HepG2 (cell line): Measurements from ENCODE around the gene TMC4. TPM values are rescaled to one million over a fixed set of nuclear protein-coding genes. Genes with fewer than 3 reads are reported as not detected.

Source experiments
- ATF6 ChIP-seq: sonication (generic); formaldehyde crosslinking; conservative IDR thresholded peaks from 2 replicates; pipeline ENCODE4 v1.4.0; 2020; ENCODE audit warnings: missing genetic modification reagents
- CBFB ChIP-seq: sonication (generic); formaldehyde crosslinking; IDR thresholded peaks from 2 replicates; pipeline ENCODE4 v1.4.0; 2020; ENCODE audit warnings: missing genetic modification reagents
- E2F2 ChIP-seq: sonication (generic); formaldehyde crosslinking; IDR thresholded peaks from 2 replicates; pipeline ENCODE4 v1.4.0; 2020; ENCODE audit warnings: missing genetic modification reagents, borderline replicate concordance
- ELF1 ChIP-seq: sonication (generic); formaldehyde crosslinking; IDR thresholded peaks from 2 replicates; pipeline ENCODE4 v1.4.0; 2020; ENCODE audit warnings: missing genetic modification reagents
- FIP1L1 ChIP-seq: fragments of 200-400 bp; formaldehyde crosslinking; IDR thresholded peaks from 2 replicates; pipeline ENCODE4 v1.6.1; 2018; ENCODE audit warnings: low read depth, mild to moderate bottlenecking, low read length, moderate library complexity, borderline replicate concordance; ENCODE audit not compliant: insufficient read depth
- GZF1 ChIP-seq: sonication (generic); formaldehyde crosslinking; IDR thresholded peaks from 2 replicates; pipeline ENCODE4 v1.5.1; 2020; ENCODE audit warnings: mild to moderate bottlenecking, missing genetic modification reagents
- SIX1 ChIP-seq: sonication (generic); formaldehyde crosslinking; IDR thresholded peaks from 2 replicates; pipeline ENCODE4 v1.4.0; 2020; ENCODE audit warnings: missing genetic modification reagents, borderline replicate concordance
- TAF1 ChIP-seq: sonication (generic); formaldehyde crosslinking; IDR thresholded peaks from 2 replicates; pipeline ENCODE4 v1.4.0; 2020; ENCODE audit warnings: missing genetic modification reagents
- WIZ ChIP-seq: sonication (generic); formaldehyde crosslinking; IDR thresholded peaks from 2 replicates; pipeline ENCODE4 v1.5.1; 2020; ENCODE audit warnings: mild to moderate bottlenecking, missing genetic modification reagents
- YY1 ChIP-seq: IDR thresholded peaks from 2 replicates; pipeline ENCODE4 v1.6.1; 2011; ENCODE audit warnings: low read length, low read depth, moderate library complexity, mild to moderate bottlenecking; ENCODE audit not compliant: insufficient read depth, insufficient replicate concordance
- ZNF124 ChIP-seq: sonication (generic); formaldehyde crosslinking; IDR thresholded peaks from 2 replicates; pipeline ENCODE4 v1.4.0; 2020; ENCODE audit warnings: missing genetic modification reagents
- ZNF512B ChIP-seq: sonication (generic); formaldehyde crosslinking; IDR thresholded peaks from 2 replicates; pipeline ENCODE4 v1.5.1; 2020; ENCODE audit warnings: missing genetic modification reagents, mild to moderate bottlenecking, borderline replicate concordance
- ZNF569 ChIP-seq: sonication (generic); formaldehyde crosslinking; IDR thresholded peaks from 2 replicates; pipeline ENCODE4 v1.5.0; 2020; ENCODE audit warnings: mild to moderate bottlenecking, missing genetic modification reagents, moderate library complexity, borderline replicate concordance
- polyA plus RNA-seq, 8 experiments: library from polyadenylated mRNA; depleted of rRNA in 3 of 8; stranded (reverse) in 7 of 8; unstranded in 1 of 8; fragments of >200 nt; fragmentation: Illumina TruSeq in 4 of 8; extraction: Trizol in 4 of 8; gene quantifications; 2 replicates each; pipeline versions ENCODE4 v1.2.1 to v1.2.3, GENCODE V29; 2011 to 2016; ENCODE audit warnings: low read depth in 4 of 8, missing spikeins in 1 of 8, mixed read lengths in 1 of 8; ENCODE audit not compliant: insufficient read depth in 1 of 8
- total RNA-seq, 5 experiments: library from RNA; depleted of rRNA; stranded (reverse); fragments of >200 nt; fragmentation: Illumina TruSeq; extraction: Trizol; gene quantifications; 2 replicates each; pipeline ENCODE4 v1.2.3, GENCODE V29; 2016; ENCODE audit warnings: low read depth in 1 of 5
- TF ChIP-seq, protein P1 (sequence below): sonication (generic); formaldehyde crosslinking; IDR thresholded peaks from 2 replicates; pipeline ENCODE4 v1.5.0; 2020; ENCODE audit warnings: mild to moderate bottlenecking, missing genetic modification reagents, borderline replicate concordance

The TMC4 gene
- total and polyA plus RNA-seq, 2 of the 13 experiments (the other 11 are each of a cell fraction or from before 2014, with no cell fraction given): 0.13 to 0.24 TPM

DNA sequence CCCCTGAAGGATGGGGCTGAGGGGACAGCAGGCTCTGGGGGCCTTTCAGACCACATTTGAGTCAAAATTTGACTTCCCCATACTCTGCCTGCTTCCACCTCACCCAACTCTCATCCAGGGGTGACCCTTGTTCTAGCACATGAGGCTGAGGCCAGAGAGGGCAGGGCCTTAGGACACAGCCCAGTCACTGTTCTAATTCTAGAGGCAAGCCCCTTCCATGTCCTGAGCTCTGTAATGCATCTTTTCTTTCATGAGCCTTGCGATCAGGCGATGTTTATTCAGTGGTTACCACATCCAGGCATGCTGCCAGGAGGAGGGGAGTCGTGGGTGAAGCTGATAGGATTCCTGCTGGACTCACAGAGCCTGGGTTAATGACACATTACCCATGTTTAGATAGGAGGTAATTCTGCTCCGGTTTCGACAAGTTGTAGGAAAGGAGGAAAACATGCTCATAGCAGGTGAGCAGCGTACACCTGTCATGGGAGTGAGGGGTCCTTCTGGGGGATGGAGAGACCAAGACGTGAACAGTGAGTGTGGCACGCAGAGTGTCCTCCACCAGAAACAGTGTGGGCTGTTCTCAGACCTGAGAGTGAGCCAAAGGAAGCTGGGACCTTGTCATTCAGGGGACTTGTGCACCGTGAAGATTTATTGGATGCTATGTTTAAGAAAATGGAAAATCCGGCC lies 37.0 kb upstream of the TMC4 start (continued):
- 0 out of 2 replicates have a peak, but pooled peaks have one; percentile 40 for TF ChIP-seq ZNF124 (CRISPR knock-in tag)
- no peak for TF ChIP-seq YY1
- TF ChIP-seq ATF6 (CRISPR knock-in tag): no peak
- TF ChIP-seq WIZ (CRISPR knock-in tag): no peak
- no peak for TF ChIP-seq ZNF569 (CRISPR knock-in tag)
- peak; percentile 21; the same call in 1 of the 2 replicates for TF ChIP-seq ELF1 (CRISPR knock-in tag)
- TF ChIP-seq E2F2 (CRISPR knock-in tag): no peak
- peak; percentile 72; the same call in 1 of the 2 replicates for TF ChIP-seq SIX1 (CRISPR knock-in tag)
- TF ChIP-seq, protein P1, sequence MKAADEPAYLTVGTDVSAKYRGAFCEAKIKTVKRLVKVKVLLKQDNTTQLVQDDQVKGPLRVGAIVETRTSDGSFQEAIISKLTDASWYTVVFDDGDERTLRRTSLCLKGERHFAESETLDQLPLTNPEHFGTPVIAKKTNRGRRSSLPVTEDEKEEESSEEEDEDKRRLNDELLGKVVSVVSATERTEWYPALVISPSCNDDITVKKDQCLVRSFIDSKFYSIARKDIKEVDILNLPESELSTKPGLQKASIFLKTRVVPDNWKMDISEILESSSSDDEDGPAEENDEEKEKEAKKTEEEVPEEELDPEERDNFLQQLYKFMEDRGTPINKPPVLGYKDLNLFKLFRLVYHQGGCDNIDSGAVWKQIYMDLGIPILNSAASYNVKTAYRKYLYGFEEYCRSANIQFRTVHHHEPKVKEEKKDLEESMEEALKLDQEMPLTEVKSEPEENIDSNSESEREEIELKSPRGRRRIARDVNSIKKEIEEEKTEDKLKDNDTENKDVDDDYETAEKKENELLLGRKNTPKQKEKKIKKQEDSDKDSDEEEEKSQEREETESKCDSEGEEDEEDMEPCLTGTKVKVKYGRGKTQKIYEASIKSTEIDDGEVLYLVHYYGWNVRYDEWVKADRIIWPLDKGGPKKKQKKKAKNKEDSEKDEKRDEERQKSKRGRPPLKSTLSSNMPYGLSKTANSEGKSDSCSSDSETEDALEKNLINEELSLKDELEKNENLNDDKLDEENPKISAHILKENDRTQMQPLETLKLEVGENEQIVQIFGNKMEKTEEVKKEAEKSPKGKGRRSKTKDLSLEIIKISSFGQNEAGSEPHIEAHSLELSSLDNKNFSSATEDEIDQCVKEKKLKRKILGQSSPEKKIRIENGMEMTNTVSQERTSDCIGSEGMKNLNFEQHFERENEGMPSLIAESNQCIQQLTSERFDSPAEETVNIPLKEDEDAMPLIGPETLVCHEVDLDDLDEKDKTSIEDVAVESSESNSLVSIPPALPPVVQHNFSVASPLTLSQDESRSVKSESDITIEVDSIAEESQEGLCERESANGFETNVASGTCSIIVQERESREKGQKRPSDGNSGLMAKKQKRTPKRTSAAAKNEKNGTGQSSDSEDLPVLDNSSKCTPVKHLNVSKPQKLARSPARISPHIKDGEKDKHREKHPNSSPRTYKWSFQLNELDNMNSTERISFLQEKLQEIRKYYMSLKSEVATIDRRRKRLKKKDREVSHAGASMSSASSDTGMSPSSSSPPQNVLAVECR (CRISPR knock-in tag): peak; percentile 70; the same call in 1 of the 2 replicates
- peak; percentile 76; the same call in 1 of the 2 replicates for TF ChIP-seq CBFB (CRISPR knock-in tag)
- TF ChIP-seq GZF1 (CRISPR knock-in tag): no peak
- TF ChIP-seq FIP1L1: no peak
- no peak for TF ChIP-seq ZNF512B
- TF ChIP-seq TAF1 (CRISPR knock-in tag): no peak; the same call in 1 of the 2 replicates
